SU-DHL-6 (cell line): ENCODE results near the gene TXLNB.

ENCODE experiments used
- H2AFZ ChIP-seq: fragments of 200-600 bp; sonication (generic); 2 replicates; pipeline ENCODE4 v1.6.1; 2014; ENCODE audit warnings: low read depth, mild to moderate bottlenecking, moderate library complexity, mixed read lengths, antibody characterized with exemption, low read length; ENCODE audit not compliant: severe bottlenecking
- H3F3A ChIP-seq: fragments of 200-600 bp; shearing (Covaris generic); 2 replicates; pipeline ENCODE4 v1.6.0; 2016; ENCODE audit warnings: antibody characterized with exemption, mild to moderate bottlenecking; ENCODE audit not compliant: insufficient read depth
- H3K27ac ChIP-seq: fragments of 200-600 bp; sonication (generic); 2 replicates; pipeline ENCODE4 v1.5.1; 2016; ENCODE audit warnings: low read depth, mild to moderate bottlenecking, low read length, moderate library complexity, mixed read lengths
- H3K27me3 ChIP-seq: fragments of 200-600 bp; sonication (generic), shearing (Covaris generic); 2 replicates; pipeline ENCODE4 v1.6.0; 2014; ENCODE audit warnings: mild to moderate bottlenecking, low read length
- H3K36me3 ChIP-seq: fragments of 200-600 bp; sonication (generic); 2 replicates; pipeline ENCODE4 v1.6.1; 2014; ENCODE audit warnings: mild to moderate bottlenecking, low read length, mixed read lengths
- H3K4me2 ChIP-seq: fragments of 300-600, 200-600 bp; shearing (Covaris generic), sonication (generic); 2 replicates; pipeline ENCODE4 v1.6.0; 2014; ENCODE audit warnings: low read length, low read depth, mild to moderate bottlenecking; ENCODE audit not compliant: poor library complexity, severe bottlenecking
- H3K4me3 ChIP-seq: fragments of 200-600 bp; sonication (generic); 2 replicates; pipeline ENCODE4 v1.5.1; 2014; ENCODE audit warnings: antibody characterized with exemption, low read length, mild to moderate bottlenecking, mixed read lengths; ENCODE audit not compliant: insufficient read depth, poor library complexity, severe bottlenecking
- H3K79me2 ChIP-seq: fragments of 200-600 bp; sonication (generic); 2 replicates; pipeline ENCODE4 v1.6.1; 2014; ENCODE audit warnings: mild to moderate bottlenecking, low read length, moderate library complexity; ENCODE audit not compliant: insufficient read depth
- H3K9ac ChIP-seq: fragments of 200-600 bp; sonication (generic); 2 replicates; pipeline ENCODE4 v1.7.0; 2014; ENCODE audit warnings: mild to moderate bottlenecking, low read length
- H3K9me2 ChIP-seq: fragments of 200-600 bp; sonication (generic); replicated peaks from 2 replicates; pipeline ENCODE4 v1.6.1; 2014; ENCODE audit warnings: low read length; ENCODE audit not compliant: insufficient read depth
- H3K9me3 ChIP-seq: fragments of 200-600 bp; sonication (generic); 2 replicates; pipeline ENCODE4 v1.6.1; 2014; ENCODE audit warnings: low read length, mixed read lengths; ENCODE audit not compliant: insufficient read depth
- H4K20me1 ChIP-seq: fragments of 200-600 bp; sonication (generic); 2 replicates; pipeline ENCODE4 v1.6.1; 2014; ENCODE audit warnings: low read depth, mild to moderate bottlenecking, antibody characterized with exemption, low read length, moderate library complexity, mixed read lengths
- EZH2phosphoT487 ChIP-seq: fragments of 200-600 bp; sonication (generic), shearing (Covaris generic); conservative IDR thresholded peaks from 2 replicates; pipeline ENCODE4 v1.6.1; 2018; ENCODE audit warnings: mild to moderate bottlenecking, antibody characterized with exemption, low read length, moderate library complexity, mixed read lengths
- TF ChIP-seq, protein P1 (sequence below): fragments of 200-600 bp; sonication (generic); IDR thresholded peaks from one replicate; pipeline ENCODE4 v1.5.1; 2017; ENCODE audit warnings: antibody characterized with exemption, mild to moderate bottlenecking, low read length, moderate library complexity; ENCODE audit not compliant: insufficient read depth, poor library complexity, severe bottlenecking

Gene TXLNB

DNA sequence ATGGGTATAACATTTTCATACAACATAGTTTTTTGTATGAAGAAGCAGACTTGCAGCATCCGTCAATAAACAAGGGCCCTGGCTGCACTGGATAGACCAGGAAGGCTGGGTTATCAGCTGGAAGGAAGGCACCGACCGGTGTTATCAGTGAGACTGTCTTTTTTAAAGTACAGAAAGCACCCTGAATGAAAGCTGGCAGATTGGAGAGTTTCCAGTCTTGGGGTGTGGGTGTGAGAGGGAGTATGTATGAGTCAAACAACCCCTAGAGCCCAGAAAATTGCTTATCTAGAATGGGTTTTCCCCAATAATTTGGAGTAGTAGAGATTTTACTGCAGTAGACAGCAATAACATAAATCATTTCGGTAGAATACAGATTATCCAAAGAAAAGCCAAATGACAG is 42.4 kb downstream of the TXLNB start:
- TF ChIP-seq EZH2phosphoT487, result no peak
- TF ChIP-seq, protein P1, sequence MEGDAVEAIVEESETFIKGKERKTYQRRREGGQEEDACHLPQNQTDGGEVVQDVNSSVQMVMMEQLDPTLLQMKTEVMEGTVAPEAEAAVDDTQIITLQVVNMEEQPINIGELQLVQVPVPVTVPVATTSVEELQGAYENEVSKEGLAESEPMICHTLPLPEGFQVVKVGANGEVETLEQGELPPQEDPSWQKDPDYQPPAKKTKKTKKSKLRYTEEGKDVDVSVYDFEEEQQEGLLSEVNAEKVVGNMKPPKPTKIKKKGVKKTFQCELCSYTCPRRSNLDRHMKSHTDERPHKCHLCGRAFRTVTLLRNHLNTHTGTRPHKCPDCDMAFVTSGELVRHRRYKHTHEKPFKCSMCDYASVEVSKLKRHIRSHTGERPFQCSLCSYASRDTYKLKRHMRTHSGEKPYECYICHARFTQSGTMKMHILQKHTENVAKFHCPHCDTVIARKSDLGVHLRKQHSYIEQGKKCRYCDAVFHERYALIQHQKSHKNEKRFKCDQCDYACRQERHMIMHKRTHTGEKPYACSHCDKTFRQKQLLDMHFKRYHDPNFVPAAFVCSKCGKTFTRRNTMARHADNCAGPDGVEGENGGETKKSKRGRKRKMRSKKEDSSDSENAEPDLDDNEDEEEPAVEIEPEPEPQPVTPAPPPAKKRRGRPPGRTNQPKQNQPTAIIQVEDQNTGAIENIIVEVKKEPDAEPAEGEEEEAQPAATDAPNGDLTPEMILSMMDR, result no peak
- Histone ChIP-seq H3K79me2 (no peaks in the 10 kb centered on the region), H3K4me2 (no peak overlapping the region), H3K9ac (no peak overlapping the region), H3K27ac (no peak overlapping the region), H3K9me2 (no peaks in the 10 kb centered on the region), H3K27me3 (no peaks in the 10 kb centered on the region), H4K20me1 (no peaks in the 10 kb centered on the region), H3F3A (no peaks in the 10 kb centered on the region), H3K9me3 (no peaks in the 10 kb centered on the region), H3K4me3 (no peak overlapping the region), H3K36me3 (0 out of 2 replicates have a peak, but pooled peaks cover 9% of the 10 kb centered on the region), H2AFZ (no peak overlapping the region)

DNA sequence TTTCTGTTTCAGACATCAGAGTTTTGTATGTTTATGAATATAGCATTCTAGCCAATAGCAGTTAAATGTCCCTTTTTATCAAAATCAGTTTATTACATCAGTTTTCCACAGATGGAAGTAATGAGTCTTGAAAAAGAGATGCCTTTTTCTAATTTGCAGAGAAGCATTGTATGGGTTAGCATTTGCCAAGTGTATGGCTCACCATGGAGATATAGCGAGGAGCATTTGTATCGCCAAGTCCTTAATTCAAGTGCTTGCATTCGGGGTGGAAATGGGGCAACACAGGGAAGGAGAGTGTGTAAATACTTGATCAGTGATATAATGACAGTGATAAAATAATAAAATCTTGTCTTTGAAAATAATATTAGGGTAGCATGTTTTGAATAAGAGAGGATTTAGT is 42.9 kb downstream of the TXLNB start:
- Histone ChIP-seq H3K9me2 (no peaks in the 10 kb centered on the region), H3K9me3 (no peaks in the 10 kb centered on the region), H3K27me3 (no peaks in the 10 kb centered on the region), H3K4me2 (no peak overlapping the region), H3K27ac (no peak overlapping the region), H3F3A (no peaks in the 10 kb centered on the region), H4K20me1 (no peaks in the 10 kb centered on the region), H3K9ac (no peak overlapping the region), H3K36me3 (0 out of 2 replicates have a peak, but pooled peaks cover 11% of the 10 kb centered on the region), H3K4me3 (no peak overlapping the region), H2AFZ (no peak overlapping the region), H3K79me2 (no peaks in the 10 kb centered on the region)
- TF ChIP-seq, protein P1, result no peak
- no peak for TF ChIP-seq EZH2phosphoT487

DNA sequence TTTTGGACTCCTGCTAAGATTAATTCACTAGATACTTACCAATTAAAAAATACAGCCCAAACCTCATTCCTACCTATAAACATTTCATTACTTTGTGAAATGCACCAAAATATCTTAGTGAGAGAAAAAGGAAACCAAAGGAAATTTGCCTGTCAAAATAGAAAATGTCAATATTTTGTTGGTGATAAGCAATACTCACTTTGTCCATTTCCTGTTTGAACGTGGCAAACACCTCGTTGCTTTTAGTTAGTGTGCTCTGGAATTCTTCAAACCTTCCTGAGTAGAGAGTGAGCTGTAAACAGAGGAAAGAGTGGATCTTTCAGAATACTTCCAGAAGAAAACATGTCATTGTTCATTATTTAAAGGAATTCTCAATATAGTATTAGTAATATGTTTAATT is 44.2 kb downstream of the TXLNB start:
- Histone ChIP-seq H3K27me3 (no peaks in the 10 kb centered on the region), H3K9me2 (no peaks in the 10 kb centered on the region), H3K79me2 (no peaks in the 10 kb centered on the region), H3K4me3 (no peak overlapping the region), H3K4me2 (no peak overlapping the region), H3K27ac (no peak overlapping the region), H3K36me3 (0 out of 2 replicates have a peak, but pooled peaks cover 11% of the 10 kb centered on the region), H3K9me3 (no peaks in the 10 kb centered on the region), H3K9ac (no peak overlapping the region), H4K20me1 (no peaks in the 10 kb centered on the region), H2AFZ (no peak overlapping the region), H3F3A (no peaks in the 10 kb centered on the region)
- no peak for TF ChIP-seq EZH2phosphoT487
- TF ChIP-seq, protein P1, result no peak

DNA sequence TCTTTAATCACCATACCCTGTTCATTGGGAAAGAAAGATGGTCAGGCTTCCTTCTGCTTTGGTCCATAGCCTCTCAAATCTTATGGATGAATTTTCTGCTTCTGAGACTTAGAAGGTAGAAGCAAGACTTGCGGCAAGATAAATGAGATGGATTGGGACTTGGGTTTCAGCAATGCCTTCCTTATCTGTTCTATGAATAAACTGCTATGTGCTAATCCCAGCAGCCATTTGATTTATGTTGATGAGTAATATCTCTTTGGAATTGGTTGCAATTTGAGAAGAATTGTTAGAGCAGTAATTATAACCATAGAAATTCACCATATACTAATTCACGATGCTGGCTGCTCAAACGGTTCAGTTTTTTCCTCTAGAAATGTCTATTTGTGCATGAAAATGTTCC is 48.3 kb downstream of the TXLNB start:
- Histone ChIP-seq H3K9ac (no peak overlapping the region), H3K27me3 (no peaks in the 10 kb centered on the region), H3K36me3 (0 out of 2 replicates have a peak, but pooled peaks cover 11% of the 10 kb centered on the region), H3K27ac (no peak overlapping the region), H3K9me3 (no peaks in the 10 kb centered on the region), H3K4me3 (no peak overlapping the region), H2AFZ (no peak overlapping the region), H3K79me2 (no peaks in the 10 kb centered on the region), H3K4me2 (no peak overlapping the region), H3F3A (no peaks in the 10 kb centered on the region), H4K20me1 (no peaks in the 10 kb centered on the region), H3K9me2 (no peaks in the 10 kb centered on the region)
- TF ChIP-seq, protein P1, result no peak
- TF ChIP-seq EZH2phosphoT487, result no peak
